ENCODE measurements around the gene GALNT18.

Gene GALNT18

DNA sequence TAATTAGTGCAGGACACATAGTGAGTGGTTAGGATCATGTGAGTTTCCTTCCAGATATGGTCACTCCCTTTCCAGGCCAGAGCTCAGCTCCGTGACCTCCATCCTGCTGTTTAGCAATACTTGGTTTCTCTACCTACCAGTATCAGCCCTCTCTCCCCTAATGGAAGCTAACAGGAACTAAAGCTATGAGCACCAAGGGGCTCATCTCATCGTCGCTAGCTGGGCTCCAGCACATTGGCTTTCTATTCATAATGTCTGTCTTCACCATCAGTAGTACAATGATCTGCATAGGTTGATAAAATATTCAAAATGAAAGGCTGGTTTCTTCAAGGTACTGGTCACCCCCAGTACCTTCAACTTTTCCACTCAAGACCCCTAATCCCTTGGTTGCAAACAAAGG lies 2.4 kb upstream of the GALNT18 start:
- no peak for DNase-seq

DNA sequence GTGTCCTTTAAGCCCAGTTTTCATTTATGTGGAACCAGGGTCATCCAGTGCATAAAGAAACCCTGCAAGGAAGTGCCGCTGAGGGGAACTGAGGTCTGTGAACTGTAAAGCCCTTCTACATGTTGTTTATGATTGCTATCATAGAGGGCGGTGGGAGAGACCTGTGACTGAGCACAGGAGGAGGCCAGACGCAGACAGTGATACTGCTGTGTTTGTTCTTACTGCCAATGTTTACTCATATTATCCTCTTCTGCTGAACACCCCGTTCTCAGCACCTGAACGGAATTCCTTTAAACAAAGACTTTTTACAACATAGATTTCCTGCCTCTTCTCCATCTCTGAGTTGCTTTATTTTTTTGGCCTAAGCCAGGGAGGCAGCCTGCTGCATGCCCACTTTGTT lies 967 bp upstream of the GALNT18 start:
- DNase-seq, result no peak

DNA sequence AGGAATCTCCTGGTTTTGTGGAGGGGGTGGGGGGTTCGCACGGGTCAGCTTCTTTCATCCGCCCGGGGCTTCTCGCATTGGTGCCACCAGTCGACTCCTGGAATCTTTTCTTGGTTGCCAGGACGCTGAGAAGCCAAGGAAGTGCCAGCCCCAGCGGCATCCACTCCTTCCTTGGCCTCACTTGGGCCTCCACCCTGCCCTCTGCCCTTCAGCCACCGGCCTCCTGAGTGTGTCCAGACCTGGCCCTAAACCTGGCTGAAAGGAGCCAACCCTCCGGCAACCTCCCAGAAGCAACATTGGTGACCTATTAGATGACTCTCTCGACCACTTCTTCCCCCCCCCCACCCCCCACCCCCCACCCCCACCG lies 518 bp upstream of the GALNT18 start:
- no peak for DNase-seq

DNA sequence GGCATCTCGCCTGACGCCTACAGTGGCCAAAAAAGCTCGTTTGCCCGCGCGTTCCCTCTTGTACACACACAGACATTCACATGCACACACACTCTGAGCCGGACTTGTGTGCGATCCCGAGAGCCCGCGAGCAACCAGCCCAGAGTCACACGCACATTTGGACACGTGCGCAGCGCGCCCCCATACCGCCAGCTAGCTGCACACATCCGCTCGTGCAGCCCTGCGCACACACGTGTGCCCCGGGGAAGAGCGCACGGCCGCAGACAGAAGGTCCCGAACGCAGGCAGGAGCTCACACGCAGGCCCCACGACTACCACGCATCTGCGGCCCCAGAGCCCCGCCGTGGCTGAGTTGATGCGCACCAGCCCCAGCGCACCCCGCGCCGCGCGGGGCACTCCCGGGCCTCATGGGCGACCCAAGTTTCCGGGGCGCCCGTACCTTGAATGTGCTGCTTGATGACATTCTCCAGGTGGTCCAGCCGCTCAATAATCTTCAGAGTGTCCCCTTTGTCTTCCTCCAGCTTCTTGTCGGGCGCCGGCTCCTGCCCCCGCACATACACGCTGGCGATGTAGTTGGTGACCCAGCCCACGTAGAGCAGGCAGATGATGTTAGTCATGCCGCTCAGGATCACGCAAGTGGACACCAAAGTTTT lies 758 bp downstream of the GALNT18 start:
- DNase-seq, result no peak

DNA sequence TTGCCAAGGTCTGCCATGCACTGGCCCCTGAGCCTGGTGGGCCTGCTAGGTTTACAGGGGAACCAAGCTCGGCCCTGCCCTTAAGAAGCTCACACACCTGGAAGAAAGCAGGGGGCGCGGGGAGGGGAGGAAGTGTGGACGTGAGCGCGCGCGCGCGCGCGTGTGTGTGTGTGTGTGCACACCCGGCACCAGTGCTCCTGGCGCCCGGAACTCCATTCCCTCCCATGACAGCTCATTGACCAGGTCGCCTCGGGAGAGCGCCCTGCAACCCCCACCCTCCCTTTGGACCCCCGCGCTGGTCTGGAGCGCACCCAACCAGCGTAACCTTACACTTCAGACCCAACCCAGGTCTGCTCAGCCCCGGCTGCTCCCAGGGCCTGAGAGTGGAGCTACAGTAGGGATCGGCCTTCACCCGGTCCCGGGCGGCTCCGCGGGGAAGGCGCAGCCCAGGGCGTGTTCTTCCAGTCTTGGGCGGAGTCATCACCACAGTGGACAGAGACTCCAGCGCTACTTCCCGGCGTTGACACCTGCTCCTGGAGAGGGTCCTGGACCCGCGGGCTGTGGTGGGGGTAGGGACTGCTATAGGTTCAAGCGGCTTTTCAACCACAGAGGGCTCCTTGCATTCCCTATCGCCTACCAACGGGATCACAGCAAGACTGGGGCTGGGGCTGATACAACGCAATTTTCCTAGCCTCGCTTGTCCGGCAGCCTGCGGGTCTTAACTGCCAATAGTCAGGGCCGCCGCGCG lies 1.5 kb downstream of the GALNT18 start:
- DNase-seq, result no peak

DNA sequence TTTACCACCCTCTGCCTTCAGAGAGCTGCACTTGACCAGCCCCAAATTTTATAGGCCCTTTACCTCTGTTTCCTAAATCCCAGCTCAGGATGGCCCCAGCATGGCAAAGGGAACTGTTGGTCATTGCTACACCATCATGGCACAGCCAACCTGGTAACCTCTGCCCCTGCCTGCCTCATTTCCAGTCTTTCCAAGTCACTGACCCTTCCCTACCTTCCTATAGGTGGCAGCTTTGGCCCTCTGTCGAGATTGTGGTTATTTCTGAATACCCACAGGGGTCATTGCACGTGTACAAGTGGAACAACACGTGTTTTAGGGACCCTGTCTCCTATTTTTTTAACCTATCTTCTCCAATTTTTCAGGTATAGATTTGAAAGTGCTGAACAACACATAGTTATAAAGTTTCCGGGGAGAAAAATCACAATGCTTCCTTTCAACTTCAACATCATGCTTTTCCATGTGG lies 2.8 kb downstream of the GALNT18 start:
- DNase-seq, result no peak

DNA sequence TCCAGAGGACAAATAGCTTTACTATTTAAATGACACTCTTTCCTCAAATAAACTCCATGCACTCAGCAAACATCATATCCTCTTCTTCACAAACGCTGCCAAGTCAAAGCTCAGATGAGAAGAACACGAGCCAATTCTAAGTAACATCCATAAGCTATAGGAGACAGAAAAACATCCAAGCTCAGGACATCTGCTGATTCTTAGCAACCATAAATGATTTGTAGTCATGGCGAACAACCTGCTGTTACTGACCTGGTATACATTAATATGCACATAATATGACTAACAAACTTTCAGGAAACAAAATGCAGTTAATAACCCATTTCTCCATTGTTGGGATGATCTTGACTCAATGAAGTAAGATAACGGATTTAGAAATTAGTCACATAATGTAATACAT lies 6.7 kb downstream of the GALNT18 start:
- DNase-seq, result no peak

DNA sequence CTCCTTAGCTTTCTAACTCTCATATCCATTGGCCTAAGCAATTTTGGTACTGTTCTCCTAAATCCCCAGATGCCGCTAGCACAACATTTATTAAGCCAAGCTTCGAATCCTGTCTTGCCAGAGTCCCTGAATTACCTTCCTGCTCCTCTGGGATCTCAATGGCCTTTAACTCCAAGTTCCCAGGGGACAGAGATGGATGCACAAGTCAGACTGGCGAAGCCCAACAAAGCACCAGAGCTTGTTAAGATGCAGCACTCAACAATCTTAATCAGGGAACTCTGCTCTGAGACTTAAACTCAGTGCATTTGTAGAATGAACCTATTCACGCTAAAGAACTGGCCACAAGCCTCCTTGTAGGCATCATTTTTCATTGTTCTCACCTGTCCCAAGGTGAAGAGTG lies 9.4 kb downstream of the GALNT18 start:
- no peak for DNase-seq

DNA sequence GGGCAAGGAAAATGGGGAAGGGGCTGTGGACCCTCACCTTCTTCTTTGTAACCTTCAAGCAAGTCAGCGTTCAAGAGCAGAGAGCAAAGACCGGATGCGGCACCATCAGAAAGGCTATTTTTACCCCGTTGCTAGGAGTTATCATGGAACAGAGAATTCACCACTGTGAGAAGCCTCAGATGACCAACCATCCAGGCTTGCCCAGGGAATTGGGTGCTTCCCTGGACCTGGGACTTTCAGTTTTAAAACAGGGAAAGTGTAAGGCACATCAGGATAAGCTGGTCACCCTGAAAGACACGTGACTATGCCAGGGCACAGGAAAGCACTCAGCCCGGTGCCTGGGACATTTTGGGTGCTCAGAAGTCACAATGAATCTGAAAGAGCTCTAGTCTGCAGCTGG lies 10.4 kb downstream of the GALNT18 start:
- DNase-seq, result no peak

DNA sequence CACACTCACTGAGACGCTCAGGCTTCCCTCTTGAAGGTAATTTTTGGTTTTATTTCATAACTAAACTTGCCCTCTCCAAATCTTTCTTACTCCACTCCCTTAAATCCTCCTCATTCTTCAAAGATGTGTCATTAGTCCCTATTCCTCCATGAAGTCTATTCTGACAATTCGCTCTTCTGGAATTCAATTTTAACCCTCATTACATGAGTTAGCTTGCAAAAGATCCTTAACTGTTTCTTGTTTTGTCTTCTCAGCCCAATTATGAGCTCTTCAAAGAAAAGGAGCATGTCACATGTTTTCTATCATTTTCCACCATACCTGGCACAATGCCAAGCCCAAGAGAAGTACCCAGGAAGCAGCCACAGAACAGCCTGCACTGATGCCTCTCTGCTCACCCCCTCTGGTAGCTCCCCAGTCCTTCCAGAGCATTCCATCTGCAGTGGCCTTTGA lies 13.0 kb downstream of the GALNT18 start:
- DNase-seq, result no peak

DNA sequence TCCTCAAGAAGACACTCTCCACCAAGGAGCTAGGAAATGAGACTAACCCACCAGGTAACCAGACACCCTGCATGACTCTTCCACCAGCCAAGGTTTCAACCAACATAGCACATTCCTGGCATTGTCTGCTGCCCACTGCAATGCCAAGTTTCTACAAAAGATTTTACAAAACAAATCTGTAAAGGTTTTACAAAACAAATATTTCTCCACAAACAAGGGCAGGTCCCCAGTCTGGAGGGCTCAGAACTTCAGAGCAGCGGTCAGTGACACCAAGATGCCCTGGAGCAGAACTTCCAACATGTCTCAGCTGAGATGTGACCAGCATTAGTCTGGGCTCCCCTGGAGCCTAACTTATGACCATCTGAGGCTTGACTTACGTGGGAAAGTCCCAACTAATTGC lies 14.0 kb downstream of the GALNT18 start:
- DNase-seq, result no peak

DNA sequence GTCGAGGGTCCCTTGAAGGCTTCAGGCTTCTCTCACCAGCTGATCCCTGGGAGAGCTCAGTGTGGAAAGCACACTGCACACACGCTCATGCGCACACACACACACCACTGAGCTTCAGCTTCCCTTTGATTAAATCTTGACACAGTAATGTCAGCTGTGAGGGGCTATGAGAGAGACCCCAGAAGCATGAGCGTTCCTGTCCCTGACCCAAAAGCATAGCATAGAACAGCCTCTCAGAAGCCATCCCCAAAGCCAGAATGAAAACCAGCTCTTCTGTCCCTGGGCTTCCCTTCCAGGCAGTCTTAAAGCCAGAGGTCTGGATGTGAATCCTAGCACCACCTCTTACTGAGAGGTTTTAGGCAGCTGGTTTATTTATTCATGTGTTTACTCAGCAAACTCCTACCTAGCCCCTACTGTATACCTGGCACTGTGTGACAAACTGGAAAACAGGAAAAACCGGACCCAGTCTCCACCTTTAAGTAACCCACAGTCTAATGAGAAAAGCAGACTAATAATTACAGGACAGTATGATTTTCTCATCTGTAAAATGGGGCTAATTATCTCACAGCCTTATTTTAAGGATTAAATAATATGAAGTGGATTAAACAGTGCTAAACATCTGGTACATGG lies 15.9 kb downstream of the GALNT18 start:
- no peak for DNase-seq

DNA sequence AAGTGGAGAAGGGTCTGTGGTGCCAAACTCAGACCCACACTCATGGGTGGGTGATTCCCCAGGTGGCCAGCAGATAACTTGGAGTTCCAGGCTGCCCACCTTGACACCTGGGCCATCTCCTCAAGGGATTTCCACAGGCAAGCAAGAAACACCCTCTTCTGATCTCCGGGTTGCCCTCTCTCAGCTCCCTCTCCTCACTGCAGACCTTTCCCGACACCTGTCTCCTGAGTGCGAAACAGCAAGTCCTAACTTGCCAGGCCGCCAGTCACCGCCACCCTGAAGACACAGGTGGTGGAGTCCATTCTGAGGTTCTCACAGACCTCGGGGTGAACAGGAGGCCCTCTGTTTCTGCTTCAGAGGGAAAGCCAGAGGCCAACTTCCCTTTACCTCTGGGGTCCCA lies 16.6 kb downstream of the GALNT18 start:
- DNase-seq, result no peak

DNA sequence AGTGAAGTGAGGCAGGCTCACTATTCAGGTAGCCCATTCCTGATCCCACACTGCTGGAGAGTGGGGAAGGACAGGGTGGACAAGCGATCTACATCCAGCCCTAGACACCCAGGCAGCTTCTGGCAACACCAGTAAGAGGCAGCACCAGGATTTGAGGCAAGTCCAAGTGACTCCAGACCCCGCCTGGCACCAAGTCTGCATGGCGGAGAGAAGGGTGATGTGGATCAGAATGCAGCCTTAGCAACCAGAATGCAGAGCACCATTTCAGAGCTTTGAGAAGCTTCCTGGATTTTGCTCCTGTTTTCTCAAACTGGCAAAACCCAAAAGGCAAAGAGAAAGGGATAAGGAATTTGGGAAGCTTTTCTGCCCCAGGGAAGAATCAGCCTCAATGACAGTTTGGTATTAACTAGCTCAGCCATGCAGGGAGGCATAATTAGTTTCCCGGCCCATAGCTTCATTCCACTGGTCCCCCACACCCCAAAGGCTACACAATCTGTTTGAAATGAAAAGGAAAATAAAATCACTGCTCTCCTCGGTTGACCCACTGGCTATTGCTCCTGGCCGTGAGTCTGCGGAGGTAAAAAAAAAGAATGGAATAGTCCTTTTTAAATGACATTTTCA lies 17.3 kb downstream of the GALNT18 start:
- no peak for DNase-seq

DNA sequence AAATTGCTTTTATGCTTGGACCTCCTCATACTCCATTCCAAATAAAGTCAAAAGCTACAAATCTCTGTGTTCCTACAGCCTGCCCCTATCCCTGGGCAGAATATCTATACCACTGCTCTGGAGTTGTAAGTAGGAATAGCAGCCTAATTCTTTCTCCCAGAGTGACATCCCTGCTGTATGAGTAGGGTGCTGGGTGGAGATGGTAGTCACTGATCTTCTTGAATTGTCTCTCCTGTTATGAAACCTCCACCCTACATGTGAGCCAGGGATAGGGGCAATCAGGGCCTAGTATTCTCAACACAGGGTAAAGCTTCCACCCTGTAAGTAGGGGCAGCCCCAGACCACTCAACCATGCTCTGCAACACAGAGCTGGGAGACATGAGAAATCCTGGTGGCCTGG lies 19.8 kb downstream of the GALNT18 start:
- no peak for DNase-seq

DNA sequence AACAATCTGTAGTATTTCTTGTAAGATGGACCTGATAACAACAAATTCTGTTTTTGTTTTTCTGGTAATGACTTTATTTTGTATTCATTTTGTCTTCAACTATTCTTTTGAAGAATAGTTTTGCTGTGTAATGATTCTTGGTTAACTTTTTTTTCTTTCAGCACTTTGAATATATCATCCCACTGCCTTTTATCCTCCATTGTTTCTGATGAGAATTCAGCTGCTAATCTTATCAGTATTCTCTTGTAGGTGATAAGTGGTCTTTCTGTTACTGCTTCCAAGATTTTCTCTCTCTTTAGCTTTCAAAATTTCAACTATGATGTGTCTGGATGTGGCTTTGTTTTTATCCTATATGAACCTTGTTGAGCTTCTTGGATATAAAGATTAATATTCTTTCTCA lies 21.5 kb downstream of the GALNT18 start:
- DNase-seq, result no peak

DNA sequence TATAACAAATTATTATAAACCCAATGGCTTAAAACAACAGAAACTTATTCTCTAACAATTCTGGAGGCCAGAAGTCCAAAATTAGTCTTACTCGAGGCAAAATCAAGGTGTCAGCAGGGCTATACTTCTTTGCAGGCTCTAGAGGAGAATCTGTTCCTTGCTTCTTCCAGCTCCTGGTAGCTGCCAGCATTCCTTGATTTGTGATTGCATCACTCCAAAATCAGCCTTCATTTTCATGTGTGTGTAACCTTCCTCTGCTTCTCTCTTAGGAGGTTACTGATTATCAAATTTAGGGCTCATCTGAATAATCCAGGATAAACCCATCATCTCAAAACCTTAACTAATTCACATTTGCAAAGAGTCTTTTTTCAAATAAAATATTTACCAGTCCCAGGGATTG lies 23.6 kb downstream of the GALNT18 start:
- DNase-seq, result no peak

DNA sequence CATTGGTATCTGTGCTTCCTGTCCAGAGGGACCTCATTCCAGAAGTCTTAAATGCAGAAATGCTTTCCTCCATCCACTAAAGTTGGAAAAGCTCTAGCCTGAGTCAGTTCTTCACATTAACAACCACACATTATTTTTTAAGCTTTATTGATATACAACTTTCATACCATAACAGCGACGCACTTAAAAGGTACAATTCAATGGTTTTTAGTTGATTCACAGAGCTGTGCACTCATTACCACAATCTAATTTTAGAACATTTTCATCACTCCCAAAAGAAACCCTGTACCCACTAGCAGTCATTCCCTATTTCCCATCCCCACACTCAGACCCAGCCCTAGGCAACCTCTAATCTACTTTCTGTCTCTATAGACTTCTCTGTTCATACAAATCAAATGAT lies 27.6 kb downstream of the GALNT18 start:
- DNase-seq, result no peak

DNA sequence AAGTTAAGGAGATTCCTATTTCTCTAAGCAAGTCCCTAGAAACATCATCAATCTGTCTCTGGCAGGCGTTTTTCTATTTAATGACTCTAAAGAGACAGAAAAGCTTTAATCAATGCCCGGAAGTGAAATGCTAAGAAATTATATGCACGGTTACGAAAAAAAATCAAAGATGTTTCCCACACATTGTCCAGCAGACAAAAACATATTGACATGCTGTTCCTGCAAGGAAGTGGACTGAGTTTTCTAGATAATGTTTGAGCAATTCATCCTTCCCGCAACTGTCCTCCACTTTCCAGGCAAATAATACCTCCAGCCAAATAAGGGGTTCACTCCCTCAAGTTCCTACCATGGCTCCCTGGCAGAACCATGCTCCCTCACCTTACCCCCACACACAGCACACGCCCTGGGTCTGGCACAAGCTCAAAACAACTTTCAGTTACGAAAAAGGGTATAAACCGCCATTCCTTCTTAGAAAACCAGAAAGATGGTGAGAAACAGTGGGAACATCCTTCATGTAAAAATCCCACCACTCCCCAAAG lies 29.6 kb downstream of the GALNT18 start:
- no peak for DNase-seq

DNA sequence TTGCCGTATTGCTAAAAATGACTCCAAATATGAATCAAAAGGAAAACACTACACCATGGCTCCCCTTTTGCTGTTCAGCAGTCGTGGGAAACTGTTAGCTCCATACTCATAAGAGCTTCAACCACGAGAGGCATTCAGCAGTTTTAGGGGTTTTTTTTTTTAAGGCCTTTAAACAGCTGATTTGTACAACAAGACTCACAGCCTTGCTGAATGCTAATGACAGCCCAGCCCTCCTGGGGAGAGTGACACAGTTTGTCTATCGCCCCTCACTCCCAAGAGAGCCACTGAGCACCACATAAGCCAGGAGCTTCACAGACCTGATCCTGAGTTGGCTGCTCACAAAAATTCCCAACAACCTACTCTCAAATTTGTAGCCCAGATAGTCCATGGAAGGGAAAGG lies 32.4 kb downstream of the GALNT18 start:
- DNase-seq, result no peak

DNA sequence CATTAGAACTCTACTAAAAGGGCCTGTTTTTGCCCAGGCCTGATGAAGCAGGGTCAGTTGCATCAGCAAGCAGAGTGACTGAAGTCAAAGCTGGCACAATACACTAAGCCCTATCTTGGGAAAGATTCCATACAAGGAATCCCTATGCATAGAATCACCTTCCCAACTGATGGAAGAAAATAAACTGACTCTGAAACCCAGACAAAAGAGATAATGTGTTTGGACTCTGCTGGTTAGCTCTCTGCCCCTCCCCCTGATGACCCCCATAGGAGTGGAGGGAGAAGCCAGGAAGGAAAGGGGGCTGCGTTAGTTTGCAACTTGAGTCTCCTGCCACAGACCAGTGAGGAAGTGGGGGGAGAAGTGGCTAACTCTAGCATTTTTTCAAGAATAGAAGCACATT lies 32.9 kb downstream of the GALNT18 start:
- DNase-seq, result no peak

DNA sequence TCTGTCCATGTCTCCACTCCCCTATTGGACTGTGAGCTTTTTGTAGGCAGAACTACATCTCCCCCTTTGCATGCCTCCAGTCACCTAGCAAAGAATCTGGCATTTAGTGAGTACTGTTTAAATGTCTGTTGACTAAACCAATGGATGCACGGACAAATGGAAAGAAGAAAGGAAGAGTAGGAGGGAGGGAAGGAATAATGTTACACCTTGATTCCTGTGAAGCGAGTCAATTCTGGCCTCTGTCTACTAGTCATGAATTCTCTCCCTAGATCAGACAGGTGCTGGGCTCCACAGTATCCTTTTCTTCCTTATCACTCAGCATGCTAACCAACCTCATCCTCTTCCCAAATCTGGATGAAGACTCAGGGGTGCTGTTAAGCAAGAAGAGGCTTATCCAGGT lies 33.6 kb downstream of the GALNT18 start:
- no peak for DNase-seq

DNA sequence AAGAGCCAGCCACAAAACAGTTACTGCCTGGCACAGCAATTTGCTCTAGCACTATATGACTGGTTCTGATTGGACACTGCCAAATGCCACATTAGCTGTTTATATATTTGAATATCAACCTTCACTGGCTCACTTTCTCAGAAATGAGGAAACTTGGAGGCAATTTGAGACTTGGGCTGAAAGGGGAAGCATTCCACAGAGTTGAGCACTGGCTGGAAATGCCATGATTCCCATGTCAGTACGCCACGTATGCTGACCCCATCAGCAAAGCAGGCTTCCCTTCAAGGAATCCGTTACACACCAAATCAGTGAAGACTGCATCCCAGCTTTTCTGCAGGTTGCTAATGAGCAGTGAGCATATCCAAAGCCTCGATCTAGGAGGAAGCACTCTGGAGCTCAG lies 34.7 kb downstream of the GALNT18 start:
- no peak for DNase-seq

DNA sequence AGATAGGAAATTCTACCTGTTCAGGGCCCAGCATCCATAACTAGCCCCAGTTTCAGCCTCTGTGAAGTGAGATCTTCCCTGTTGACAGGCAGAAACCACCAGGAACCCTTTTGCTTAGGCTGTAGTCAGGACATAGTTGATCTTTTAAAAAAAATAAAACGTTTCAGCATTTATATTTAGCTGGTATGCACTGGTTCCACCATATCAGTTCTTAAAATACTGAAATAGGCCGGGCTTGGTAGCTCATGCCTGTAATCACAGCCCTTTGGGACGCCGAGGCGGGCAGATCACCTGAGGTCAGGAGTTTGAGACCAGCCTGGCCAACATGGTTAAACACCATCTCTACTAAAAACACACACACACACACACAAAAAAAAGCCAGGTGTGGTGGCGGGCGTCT lies 35.3 kb downstream of the GALNT18 start:
- DNase-seq, result no peak

Measured in activated effector memory CD4-positive, alpha-beta T cell treated with Interleukin-2 at 50 U/mL for 16 hours (primary cell).